ENCODE data around the gene C1orf232. TPM values are rescaled to one million over a fixed set of nuclear protein-coding genes. Genes with fewer than 3 reads are reported as not detected.
A peak's percentile ranks its signal among the peaks of the same experiment; 100 is the strongest.

C1orf232 gene
- total RNA-seq, 1 donor from 2014 or later: not detected

DNA sequence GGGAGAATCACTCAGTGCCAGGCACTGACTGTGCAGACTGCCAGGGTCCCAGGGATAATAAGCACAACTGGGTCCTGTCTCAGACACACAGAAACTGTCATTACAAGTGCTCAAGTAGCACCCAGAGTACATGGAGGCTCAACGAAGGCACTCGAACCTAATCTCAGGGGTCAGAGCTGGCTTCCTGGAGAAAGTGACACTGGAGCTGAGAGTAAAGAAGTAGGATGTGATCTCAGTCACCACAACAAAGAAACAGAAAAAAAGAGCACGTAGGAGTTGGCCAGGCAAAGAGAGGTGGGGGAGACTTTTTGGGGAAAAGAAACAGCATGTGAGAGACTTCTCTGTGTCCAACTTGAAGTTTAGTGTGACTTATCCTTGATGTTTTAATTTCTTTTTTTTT is 23.0 kb upstream of the C1orf232 start:
- DNase-seq (ENCODE audit: extremely low spot score, unreplicated experiment): no peak
- Mint-ChIP-seq H3K9me3 (ENCODE audit: unreplicated experiment) (no peaks in the 10 kb centered on the region), H3K4me1 (ENCODE audit: unreplicated experiment) (no peaks in the 10 kb centered on the region), H3K27me3 (ENCODE audit: unreplicated experiment) (peaks cover 24% of the 10 kb centered on the region), H3K36me3 (ENCODE audit: unreplicated experiment) (no peaks in the 10 kb centered on the region), H3K4me3 (ENCODE audit: unreplicated experiment) (no peak overlapping the region), H3K27ac (ENCODE audit: unreplicated experiment) (no peak overlapping the region)
- TF ChIP-seq, protein P1, sequence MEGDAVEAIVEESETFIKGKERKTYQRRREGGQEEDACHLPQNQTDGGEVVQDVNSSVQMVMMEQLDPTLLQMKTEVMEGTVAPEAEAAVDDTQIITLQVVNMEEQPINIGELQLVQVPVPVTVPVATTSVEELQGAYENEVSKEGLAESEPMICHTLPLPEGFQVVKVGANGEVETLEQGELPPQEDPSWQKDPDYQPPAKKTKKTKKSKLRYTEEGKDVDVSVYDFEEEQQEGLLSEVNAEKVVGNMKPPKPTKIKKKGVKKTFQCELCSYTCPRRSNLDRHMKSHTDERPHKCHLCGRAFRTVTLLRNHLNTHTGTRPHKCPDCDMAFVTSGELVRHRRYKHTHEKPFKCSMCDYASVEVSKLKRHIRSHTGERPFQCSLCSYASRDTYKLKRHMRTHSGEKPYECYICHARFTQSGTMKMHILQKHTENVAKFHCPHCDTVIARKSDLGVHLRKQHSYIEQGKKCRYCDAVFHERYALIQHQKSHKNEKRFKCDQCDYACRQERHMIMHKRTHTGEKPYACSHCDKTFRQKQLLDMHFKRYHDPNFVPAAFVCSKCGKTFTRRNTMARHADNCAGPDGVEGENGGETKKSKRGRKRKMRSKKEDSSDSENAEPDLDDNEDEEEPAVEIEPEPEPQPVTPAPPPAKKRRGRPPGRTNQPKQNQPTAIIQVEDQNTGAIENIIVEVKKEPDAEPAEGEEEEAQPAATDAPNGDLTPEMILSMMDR (IDR thresholded peaks at IDR 0.05): no peak

DNA sequence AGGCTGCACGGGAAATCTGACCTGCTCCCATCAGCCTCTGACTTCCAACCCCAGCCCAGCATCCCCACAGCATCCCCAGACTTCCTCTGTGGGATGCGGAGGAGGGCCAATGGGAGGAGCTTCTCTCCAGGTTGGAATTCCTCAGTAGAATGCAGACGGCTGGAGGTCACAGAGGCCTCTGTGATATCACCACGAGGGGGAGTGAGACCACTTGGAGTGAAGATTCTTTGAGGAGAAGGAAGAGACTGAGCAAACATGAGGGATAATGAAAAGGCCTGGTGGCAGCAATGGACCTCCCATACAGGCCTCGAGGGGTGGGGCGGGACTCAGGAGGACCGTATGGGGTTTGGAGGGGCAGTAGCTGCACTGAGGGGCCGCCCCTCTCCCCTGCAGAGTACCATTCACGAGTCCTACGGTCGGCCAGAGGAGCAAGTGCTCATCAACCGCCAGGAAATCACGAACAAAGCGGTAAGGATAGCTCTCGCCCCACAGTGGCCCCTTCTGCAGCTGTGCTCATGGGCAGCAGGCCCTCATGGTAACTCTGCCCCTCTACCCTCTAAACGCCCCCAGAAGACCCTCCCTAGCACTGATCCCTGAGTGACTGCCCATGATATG is 21.7 kb upstream of the C1orf232 start, which contains the start of gene CATSPER4:
TSS of gene CATSPER4 (plus strand) at position 230 of the 615 bp plus-strand sequence. CDS start at position 256, 26 bp downstream.
- Mint-ChIP-seq H3K4me3 (ENCODE audit: unreplicated experiment) (no peak within 1 kb of the TSS), H3K36me3 (ENCODE audit: unreplicated experiment) (no peaks in the 10 kb centered on the region), H3K4me1 (ENCODE audit: unreplicated experiment) (no peaks in the 10 kb centered on the region)

DNA sequence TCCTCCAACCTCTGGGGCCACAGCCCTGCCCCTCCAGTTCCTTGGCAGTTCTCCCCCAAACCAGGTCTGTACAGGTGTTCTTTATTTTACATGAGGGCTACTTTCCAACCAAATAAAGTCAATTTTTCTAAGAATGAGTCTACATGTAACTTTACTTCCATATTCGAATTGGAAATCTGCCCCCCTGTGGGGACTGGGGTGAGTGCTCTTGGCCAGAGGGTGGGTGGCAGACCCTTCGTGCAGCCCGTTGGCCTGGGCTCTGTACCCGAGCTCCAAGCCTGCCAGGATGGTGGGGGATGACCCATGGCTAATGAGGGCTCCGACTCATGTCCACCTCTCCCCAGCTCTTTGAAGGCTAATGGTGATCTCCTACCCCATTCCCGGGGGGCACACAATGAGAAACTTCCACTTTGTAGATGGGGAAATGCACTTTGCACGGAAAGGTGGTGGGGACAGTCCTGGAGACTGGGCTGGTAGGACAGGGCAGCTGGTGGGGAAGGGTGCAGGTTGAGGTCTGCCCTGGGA is 21.1 kb upstream of the C1orf232 start:
- no peaks in the 10 kb centered on the region for H3K36me3 Mint-ChIP-seq (ENCODE audit: unreplicated experiment)
- H3K4me3 Mint-ChIP-seq (ENCODE audit: unreplicated experiment): no peak overlapping the region
- TF ChIP-seq, protein P1 (IDR thresholded peaks at IDR 0.05): no peak
- H3K4me1 Mint-ChIP-seq (ENCODE audit: unreplicated experiment): no peaks in the 10 kb centered on the region
- peaks cover 17% of the 10 kb centered on the region for H3K27me3 Mint-ChIP-seq (ENCODE audit: unreplicated experiment)
- DNase-seq (ENCODE audit: extremely low spot score, unreplicated experiment): no peak
- H3K9me3 Mint-ChIP-seq (ENCODE audit: unreplicated experiment): no peaks in the 10 kb centered on the region
- no peak overlapping the region for H3K27ac Mint-ChIP-seq (ENCODE audit: unreplicated experiment)

More for the DNA sequence above, 21.7 kb upstream of the C1orf232 start, which contains the start of gene CATSPER4:
- Mint-ChIP-seq H3K27me3 (ENCODE audit: unreplicated experiment) (peaks cover 19% of the 10 kb centered on the region), H3K27ac (ENCODE audit: unreplicated experiment) (no peak within 1 kb of the TSS), H3K9me3 (ENCODE audit: unreplicated experiment) (no peaks in the 10 kb centered on the region)
- TF ChIP-seq, protein P1 (IDR thresholded peaks at IDR 0.05): peak; percentile 11
- no peak for DNase-seq (ENCODE audit: extremely low spot score, unreplicated experiment)

DNA sequence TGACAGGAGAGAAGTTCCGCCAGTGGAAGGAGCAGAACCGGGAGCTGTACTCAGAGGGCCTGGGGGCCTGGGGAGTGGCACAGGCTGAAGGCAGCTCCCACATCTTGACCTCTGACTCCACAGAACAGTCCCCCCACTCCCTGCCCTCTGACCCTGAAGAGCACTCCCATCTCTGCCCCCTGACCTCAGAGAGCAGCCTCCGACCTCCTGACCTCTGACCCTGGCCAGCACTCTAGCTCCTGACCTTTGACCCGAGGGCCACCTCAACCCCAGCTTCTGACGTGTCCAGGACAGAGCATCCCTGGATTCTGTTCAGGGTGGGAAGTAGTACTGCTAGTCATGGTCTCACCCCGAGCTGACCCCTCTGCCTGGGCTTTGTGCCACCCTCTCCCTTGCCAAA is 20.6 kb upstream of the C1orf232 start:
- no peak overlapping the region for H3K27ac Mint-ChIP-seq (ENCODE audit: unreplicated experiment)
- TF ChIP-seq, protein P1 (IDR thresholded peaks at IDR 0.05): no peak
- H3K27me3 Mint-ChIP-seq (ENCODE audit: unreplicated experiment): peaks cover 12% of the 10 kb centered on the region
- DNase-seq (ENCODE audit: extremely low spot score, unreplicated experiment): no peak
- no peak overlapping the region for H3K4me3 Mint-ChIP-seq (ENCODE audit: unreplicated experiment)
- H3K9me3 Mint-ChIP-seq (ENCODE audit: unreplicated experiment): no peaks in the 10 kb centered on the region
- no peaks in the 10 kb centered on the region for H3K4me1 Mint-ChIP-seq (ENCODE audit: unreplicated experiment)
- no peaks in the 10 kb centered on the region for H3K36me3 Mint-ChIP-seq (ENCODE audit: unreplicated experiment)

DNA sequence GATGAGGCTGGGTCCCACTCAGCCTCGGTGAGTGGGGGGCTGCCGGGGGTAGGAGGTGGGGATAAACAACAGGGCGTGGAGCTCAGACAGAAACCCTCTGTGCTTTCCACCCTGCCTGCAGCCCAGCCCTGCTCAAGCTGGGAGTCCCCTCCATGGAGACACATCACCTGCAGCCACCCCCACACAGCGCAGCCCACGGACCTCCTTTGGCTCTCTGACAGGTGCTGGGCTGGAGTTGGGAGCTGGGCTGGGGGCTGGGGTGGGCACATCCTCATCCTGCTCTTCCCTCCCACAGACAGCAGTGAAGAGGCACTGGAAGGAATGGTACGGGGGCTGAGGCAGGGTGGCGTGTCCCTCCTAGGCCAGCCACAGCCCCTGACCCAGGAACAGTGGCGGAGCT is 19.7 kb upstream of the C1orf232 start:
- H3K4me1 Mint-ChIP-seq (ENCODE audit: unreplicated experiment): no peaks in the 10 kb centered on the region
- TF ChIP-seq, protein P1 (IDR thresholded peaks at IDR 0.05): no peak
- H3K27ac Mint-ChIP-seq (ENCODE audit: unreplicated experiment): no peak overlapping the region
- DNase-seq (ENCODE audit: extremely low spot score, unreplicated experiment): no peak
- H3K9me3 Mint-ChIP-seq (ENCODE audit: unreplicated experiment): no peaks in the 10 kb centered on the region
- H3K27me3 Mint-ChIP-seq (ENCODE audit: unreplicated experiment): peaks cover 4% of the 10 kb centered on the region
- H3K4me3 Mint-ChIP-seq (ENCODE audit: unreplicated experiment): no peak overlapping the region
- H3K36me3 Mint-ChIP-seq (ENCODE audit: unreplicated experiment): no peaks in the 10 kb centered on the region
